Right cardiac atrium (tissue), 5 donors: Measurements from ENCODE around the gene TIGAR. TPM values are rescaled to one million over a fixed set of nuclear protein-coding genes. Genes with fewer than 3 reads are reported as not detected.

Experiments used
- ATAC-seq, 2 donors: fragments of 200-7000 bp; cut with Tn5 transposase; one replicate each; pipeline versions ENCODE4 v1.8.0 to v1.9.1; 2020; ENCODE audit warnings: moderate library complexity in 2 of 2, mild to moderate bottlenecking in 1 of 2
- DNase-seq, 3 donors: peaks; one replicate each; pipeline ENCODE4 v3.0.0-alpha.2; 2020
- H3K27ac ChIP-seq: one replicate; pipeline ENCODE4 v1.5.1; 2013; ENCODE audit warnings: mild to moderate bottlenecking, low read length, control low read depth, moderate library complexity
- H3K27me3 ChIP-seq: one replicate; pipeline ENCODE4 v1.6.1; 2013; ENCODE audit not compliant: control insufficient read depth, insufficient read depth
- H3K4me1 ChIP-seq: one replicate; pipeline ENCODE4 v1.6.1; 2013; ENCODE audit warnings: low read length; ENCODE audit not compliant: control insufficient read depth, insufficient read depth
- H3K4me3 ChIP-seq: one replicate; pipeline ENCODE4 v1.5.1; 2013; ENCODE audit warnings: low read length, control low read depth
- H3K9me3 ChIP-seq: one replicate; pipeline ENCODE4 v1.6.1; 2013; ENCODE audit warnings: low read length; ENCODE audit not compliant: control insufficient read depth
- WGBS: extraction: QIAGEN DNeasy Blood & Tissue Kit; methylation state at CpG from one replicate; pipeline ENCODE4 v1.1.7; 2013; 5-methylcytosine and 5-hydroxymethylcytosine counted together
- intact Hi-C, 4 donors: fragments of 100-400 bp; cut with DNase I; formaldehyde crosslinking; loops; one replicate each; pipeline versions ENCODE4 v1.11.0 to v1.14.0; 2022 to 2023
- polyA plus RNA-seq: library from polyadenylated mRNA; stranded (reverse); fragments of 200-250 nt; gene quantifications from one replicate; pipeline ENCODE4 v1.2.3, GENCODE V29; 2013
- total RNA-seq, 4 donors: library from RNA; stranded (reverse); fragmentation: NEBNext Ultra II Directional; extraction: Animal tissue kit (Norgen Biotek cat#: 25700); gene quantifications; one replicate each; pipeline ENCODE4 v1.2.1, GENCODE V29; 2021
- donor health status: healthy with polysubstance abuse.
- donor health status: DM: no; HTN: yes; CAD: no.
- donor health status: DM: no; HTN: no; CAD: no.
- donor health status: DM: no; HTN: yes; CAD: no; lungs with severe emphysema.
- donor health status: DM: yes; HTN: yes; CAD: no.

Gene TIGAR
- total and polyA plus RNA-seq, 5 donors, result 4.9 to 14.5 (median 9.1) TPM

GRCh38 chr12:4308334-4308950 lies 12.6 kb upstream of the TIGAR start:
- intact Hi-C loops, result no loop called here
- Histone ChIP-seq H3K27ac (no peak overlapping the region), H3K4me3 (no peak overlapping the region), H3K9me3 (no peaks in the 10 kb centered on the region), H3K4me1 (peaks cover 4% of the 10 kb centered on the region), H3K27me3 (no peaks in the 10 kb centered on the region)
- no peak for DNase-seq
- 86% methylated on average over 14 of the region's 14 CpGs for WGBS
- no peak for ATAC-seq

- intact Hi-C loops, result no loop called here
- DNase-seq (no peak), ATAC-seq (no peak)
- H3K27me3 ChIP-seq, result no peaks in the 10 kb centered on the region
- no peak overlapping the region for H3K27ac ChIP-seq
- H3K4me1 ChIP-seq, result peaks cover 4% of the 10 kb centered on the region
- 89% methylated on average over 5 of the region's 5 CpGs for WGBS
- H3K4me3 ChIP-seq, result no peak overlapping the region
- H3K9me3 ChIP-seq, result no peaks in the 10 kb centered on the region
Measured at GRCh38 chr12:4311776-4312175, 9.2 kb upstream of the TIGAR start.

- WGBS, result 91% methylated on average over 2 of the region's 2 CpGs
- H3K4me3 ChIP-seq, result no peak overlapping the region
- DNase-seq (no peak), ATAC-seq (no peak)
- no peaks in the 10 kb centered on the region for H3K27me3 ChIP-seq
- no peak overlapping the region for H3K27ac ChIP-seq
- H3K4me1 ChIP-seq, result peaks cover 4% of the 10 kb centered on the region
- no peaks in the 10 kb centered on the region for H3K9me3 ChIP-seq
- intact Hi-C loops, result no loop called here
Measured at GRCh38 chr12:4312251-4312650, 8.8 kb upstream of the TIGAR start.

GRCh38 chr12:4320497-4320852 lies 538 bp upstream of the TIGAR start:
- no peaks in the 10 kb centered on the region for H3K4me1 ChIP-seq
- ATAC-seq (peak; percentile 23 to 58), DNase-seq (no peak)
- H3K9me3 ChIP-seq, result no peaks in the 10 kb centered on the region
- H3K27me3 ChIP-seq, result no peaks in the 10 kb centered on the region
- intact Hi-C loops, result no loop called here
- peak overlapping the region; percentile 59 for H3K27ac ChIP-seq
- under 1% methylated on average over 13 of the region's 13 CpGs for WGBS
- H3K4me3 ChIP-seq, result peak overlapping the region; percentile 50

- Histone ChIP-seq H3K4me1 (peaks cover 1% of the 10 kb centered on the region), H3K9me3 (no peaks in the 10 kb centered on the region), H3K27ac (no peak overlapping the region), H3K27me3 (no peaks in the 10 kb centered on the region), H3K4me3 (no peak overlapping the region)
- intact Hi-C loops, result no loop called here
- no peak for ATAC-seq
- 69% methylated on average over 5 of the region's 5 CpGs for WGBS
- DNase-seq, result no peak
Measured at GRCh38 chr12:4322726-4323125, 1.7 kb downstream of the TIGAR start.

- ATAC-seq (no peak), DNase-seq (no peak)
- 76% methylated on average over 4 of the region's 4 CpGs for WGBS
- H3K4me3 ChIP-seq, result no peak overlapping the region
- intact Hi-C loops, result no loop called here
- no peaks in the 10 kb centered on the region for H3K27me3 ChIP-seq
- H3K9me3 ChIP-seq, result no peaks in the 10 kb centered on the region
- H3K4me1 ChIP-seq, result peaks cover 1% of the 10 kb centered on the region
- H3K27ac ChIP-seq, result no peak overlapping the region
Measured at GRCh38 chr12:4323396-4323795, 2.4 kb downstream of the TIGAR start.

GRCh38 chr12:4324366-4324765 lies 3.4 kb downstream of the TIGAR start:
- WGBS, result 98% methylated on average over 28 of the region's 28 CpGs
- intact Hi-C loops, result no loop called here
- ATAC-seq, result no peak
- Histone ChIP-seq H3K27ac (no peak overlapping the region), H3K27me3 (no peaks in the 10 kb centered on the region), H3K4me1 (peaks cover 1% of the 10 kb centered on the region), H3K4me3 (no peak overlapping the region), H3K9me3 (no peaks in the 10 kb centered on the region)
- DNase-seq, result no peak

- no peak for ATAC-seq
- Histone ChIP-seq H3K4me1 (peaks cover 1% of the 10 kb centered on the region), H3K9me3 (no peaks in the 10 kb centered on the region), H3K27me3 (no peaks in the 10 kb centered on the region), H3K4me3 (no peak overlapping the region), H3K27ac (no peak overlapping the region)
- no peak for DNase-seq
- intact Hi-C loops, result no loop called here
- 61% methylated on average over 3 of the region's 3 CpGs for WGBS
Measured at GRCh38 chr12:4325966-4326365, 5.0 kb downstream of the TIGAR start.

GRCh38 chr12:4327293-4327692 lies 6.3 kb downstream of the TIGAR start:
- H3K27ac ChIP-seq, result no peak overlapping the region
- no peak overlapping the region for H3K4me3 ChIP-seq
- ATAC-seq (no peak), DNase-seq (no peak)
- no peaks in the 10 kb centered on the region for H3K9me3 ChIP-seq
- H3K27me3 ChIP-seq, result no peaks in the 10 kb centered on the region
- WGBS, result 98% methylated on average over 2 of the region's 2 CpGs
- peaks cover 1% of the 10 kb centered on the region for H3K4me1 ChIP-seq
- intact Hi-C loops, result no loop called here

- Histone ChIP-seq H3K4me3 (no peak overlapping the region), H3K27ac (no peak overlapping the region), H3K9me3 (no peaks in the 10 kb centered on the region), H3K4me1 (peaks cover 1% of the 10 kb centered on the region), H3K27me3 (no peaks in the 10 kb centered on the region)
- ATAC-seq (no peak), DNase-seq (no peak)
- WGBS, result 96% methylated on average over 3 of the region's 3 CpGs
- intact Hi-C loops, result no loop called here
Measured at GRCh38 chr12:4330203-4330602, 9.2 kb downstream of the TIGAR start.

GRCh38 chr12:4331221-4331620 lies 10.2 kb downstream of the TIGAR start:
- ATAC-seq (no peak), DNase-seq (no peak)
- H3K27ac ChIP-seq, result no peak overlapping the region
- 89% methylated on average over 1 of the region's 1 CpG for WGBS
- intact Hi-C loops, result no loop called here
- H3K4me1 ChIP-seq, result peaks cover 1% of the 10 kb centered on the region
- H3K27me3 ChIP-seq, result no peaks in the 10 kb centered on the region
- no peak overlapping the region for H3K4me3 ChIP-seq
- H3K9me3 ChIP-seq, result no peaks in the 10 kb centered on the region

- no peaks in the 10 kb centered on the region for H3K27me3 ChIP-seq
- ATAC-seq, result no peak
- H3K4me1 ChIP-seq, result peaks cover 1% of the 10 kb centered on the region
- no peaks in the 10 kb centered on the region for H3K9me3 ChIP-seq
- no peak for DNase-seq
- no peak overlapping the region for H3K27ac ChIP-seq
- 57% methylated on average over 4 of the region's 4 CpGs for WGBS
- H3K4me3 ChIP-seq, result no peak overlapping the region
- intact Hi-C loops, result no loop called here
Measured at GRCh38 chr12:4331842-4332241, 10.8 kb downstream of the TIGAR start.
